Mucosa of rectum (tissue), 2 donors: Measurements from ENCODE around the gene CHRNA9.

Experiments
- H3K27ac ChIP-seq, 2 donors: one replicate each; pipeline ENCODE4 v1.7.0; 2013; ENCODE audit warnings: inconsistent platforms in 2 of 2, low read depth in 2 of 2, low read length in 2 of 2
- H3K27me3 ChIP-seq, 2 donors: one replicate each; pipeline ENCODE4 v1.7.0; 2013; ENCODE audit warnings: low read length in 2 of 2; ENCODE audit not compliant: control insufficient read depth in 2 of 2, insufficient read depth in 2 of 2
- H3K36me3 ChIP-seq, 2 donors: one replicate each; pipeline ENCODE4 v1.7.0; 2013; ENCODE audit warnings: low read length in 2 of 2; ENCODE audit not compliant: control insufficient read depth in 2 of 2, insufficient read depth in 2 of 2
- H3K4me1 ChIP-seq, 2 donors: one replicate each; pipeline ENCODE4 v1.7.0; 2013; ENCODE audit warnings: low read length in 2 of 2, mild to moderate bottlenecking in 1 of 2; ENCODE audit not compliant: control insufficient read depth in 2 of 2, insufficient read depth in 2 of 2
- H3K4me3 ChIP-seq, 2 donors: one replicate each; pipeline ENCODE4 v1.7.0; 2013; ENCODE audit warnings: low read length in 2 of 2
- H3K9ac ChIP-seq, 2 donors: one replicate each; pipeline ENCODE4 v1.7.0; 2013; ENCODE audit warnings: low read length in 2 of 2, low read depth in 1 of 2, mild to moderate bottlenecking in 1 of 2
- H3K9me3 ChIP-seq, 2 donors: one replicate each; pipeline ENCODE4 v1.7.0; 2013; ENCODE audit warnings: low read length in 2 of 2; ENCODE audit not compliant: control insufficient read depth in 2 of 2
- donor health status: healthy.
- donor health status: Normal muscosa, but diverticular disease.

CHRNA9 gene

GRCh38 chr4:40357738-40358137 is 22.6 kb downstream of the CHRNA9 start:
- H3K4me3 ChIP-seq, result no peak overlapping the region
- no peak overlapping the region for H3K9ac ChIP-seq
- no peak overlapping the region for H3K27ac ChIP-seq
- peaks cover 0 to 6% of the 10 kb centered on the region in 2 donors for H3K9me3 ChIP-seq
- no peaks in the 10 kb centered on the region for H3K36me3 ChIP-seq
- no peaks in the 10 kb centered on the region for H3K27me3 ChIP-seq
- H3K4me1 ChIP-seq, result no peaks in the 10 kb centered on the region

- no peak overlapping the region for H3K4me3 ChIP-seq
- H3K27ac ChIP-seq, result no peak overlapping the region
- no peaks in the 10 kb centered on the region for H3K36me3 ChIP-seq
- peaks cover 12 to 24% of the 10 kb centered on the region in 2 donors for H3K4me1 ChIP-seq
- no peaks in the 10 kb centered on the region for H3K27me3 ChIP-seq
- H3K9ac ChIP-seq, result no peak overlapping the region
- H3K9me3 ChIP-seq, result peaks cover 0 to 6% of the 10 kb centered on the region in 2 donors
Measured at GRCh38 chr4:40361338-40361737, 26.2 kb downstream of the CHRNA9 start.

GRCh38 chr4:40363382-40363920 is 28.3 kb downstream of the CHRNA9 start:
- peak overlapping the region in 1 of 2 donors; percentile 6 for H3K9ac ChIP-seq
- no peaks in the 10 kb centered on the region for H3K27me3 ChIP-seq
- no peaks in the 10 kb centered on the region for H3K36me3 ChIP-seq
- H3K9me3 ChIP-seq, result peaks cover 0 to 6% of the 10 kb centered on the region in 2 donors
- H3K4me1 ChIP-seq, result peaks cover 22 to 33% of the 10 kb centered on the region in 2 donors
- H3K4me3 ChIP-seq, result no peak overlapping the region
- peak overlapping the region; percentile 58 to 82 for H3K27ac ChIP-seq

- Histone ChIP-seq H3K4me3 (no peak overlapping the region), H3K9me3 (peaks cover 0 to 6% of the 10 kb centered on the region in 2 donors), H3K27me3 (no peaks in the 10 kb centered on the region), H3K27ac (peak overlapping the region; percentile 58 to 82), H3K4me1 (peaks cover 22 to 34% of the 10 kb centered on the region in 2 donors), H3K9ac (peak overlapping the region in 1 of 2 donors; percentile 6), H3K36me3 (no peaks in the 10 kb centered on the region)
Measured at GRCh38 chr4:40363945-40364344, 28.8 kb downstream of the CHRNA9 start.

GRCh38 chr4:40365766-40366165 is 30.6 kb downstream of the CHRNA9 start:
- Histone ChIP-seq H3K27ac (no peak overlapping the region), H3K9me3 (peaks cover 0 to 6% of the 10 kb centered on the region in 2 donors), H3K4me3 (no peak overlapping the region), H3K36me3 (no peaks in the 10 kb centered on the region), H3K27me3 (no peaks in the 10 kb centered on the region), H3K9ac (no peak overlapping the region), H3K4me1 (peaks cover 25 to 45% of the 10 kb centered on the region in 2 donors)

- Histone ChIP-seq H3K9me3 (no peaks in the 10 kb centered on the region), H3K36me3 (no peaks in the 10 kb centered on the region), H3K27me3 (no peaks in the 10 kb centered on the region), H3K9ac (no peak overlapping the region), H3K4me3 (no peak overlapping the region), H3K4me1 (peaks cover 25 to 53% of the 10 kb centered on the region in 2 donors), H3K27ac (peak overlapping the region in 1 of 2 donors; percentile 48)
Measured at GRCh38 chr4:40367451-40367850, 32.3 kb downstream of the CHRNA9 start.

GRCh38 chr4:40369437-40370274 is 34.5 kb downstream of the CHRNA9 start:
- no peaks in the 10 kb centered on the region for H3K36me3 ChIP-seq
- H3K27me3 ChIP-seq, result no peaks in the 10 kb centered on the region
- H3K27ac ChIP-seq, result peak overlapping the region; percentile 77 to 85
- no peak overlapping the region for H3K4me3 ChIP-seq
- H3K9ac ChIP-seq, result peak overlapping the region in 1 of 2 donors; percentile 42
- H3K9me3 ChIP-seq, result no peaks in the 10 kb centered on the region
- H3K4me1 ChIP-seq, result peaks cover 16 to 38% of the 10 kb centered on the region in 2 donors

- no peaks in the 10 kb centered on the region for H3K27me3 ChIP-seq
- no peaks in the 10 kb centered on the region for H3K36me3 ChIP-seq
- H3K4me1 ChIP-seq, result peaks cover 16 to 37% of the 10 kb centered on the region in 2 donors
- no peak overlapping the region for H3K4me3 ChIP-seq
- H3K9me3 ChIP-seq, result no peaks in the 10 kb centered on the region
- no peak overlapping the region for H3K27ac ChIP-seq
- H3K9ac ChIP-seq, result no peak overlapping the region
Measured at GRCh38 chr4:40372651-40373050, 37.5 kb downstream of the CHRNA9 start.

- Histone ChIP-seq H3K36me3 (no peaks in the 10 kb centered on the region), H3K9ac (no peak overlapping the region), H3K27ac (no peak overlapping the region), H3K4me3 (no peak overlapping the region), H3K4me1 (peaks cover 15 to 40% of the 10 kb centered on the region in 2 donors), H3K9me3 (no peaks in the 10 kb centered on the region), H3K27me3 (no peaks in the 10 kb centered on the region)
Measured at GRCh38 chr4:40373636-40374035, 38.5 kb downstream of the CHRNA9 start.

- Histone ChIP-seq H3K27ac (no peak overlapping the region), H3K9ac (no peak overlapping the region), H3K4me3 (no peak overlapping the region), H3K4me1 (peaks cover 13 to 32% of the 10 kb centered on the region in 2 donors), H3K36me3 (no peaks in the 10 kb centered on the region), H3K9me3 (no peaks in the 10 kb centered on the region), H3K27me3 (no peaks in the 10 kb centered on the region)
Measured at GRCh38 chr4:40375095-40375494, 40.0 kb downstream of the CHRNA9 start.
